Stimulated activated memory B cell treated with anti-CD40 and anti-IgM and Interleukin-4, amounts not matched to agents 10 μg/mL and 1 μg/mL and 100 μg/mL, for 72 hours (primary cell): Measurements from ENCODE around the gene CNN3.
"Not testable (repeated sequence)": the region's sequence is repeated elsewhere in the genome, so short reads cannot be mapped to it uniquely, and the experiment has no call there.

Experiments
- ATAC-seq: fragments of 150-1000 bp; cut with Tn5 transposase; 2 replicates; pipeline ENCODE4 v1.10.0; 2021
- H3K27ac Mint-ChIP-seq: one replicate; pipeline ENCODE4 v1.8.0; 2022; ENCODE audit warnings: mild to moderate bottlenecking, mixed read lengths
- H3K27me3 Mint-ChIP-seq: one replicate; pipeline ENCODE4 v1.8.0; 2022; ENCODE audit warnings: mixed read lengths
- H3K36me3 Mint-ChIP-seq: one replicate; pipeline ENCODE4 v1.8.0; 2022; ENCODE audit warnings: mixed read lengths
- H3K4me1 Mint-ChIP-seq: one replicate; pipeline ENCODE4 v1.8.0; 2022; ENCODE audit warnings: mixed read lengths
- H3K4me3 Mint-ChIP-seq: one replicate; pipeline ENCODE4 v1.8.0; 2022; ENCODE audit warnings: mild to moderate bottlenecking, moderate library complexity, mixed read lengths
- H3K9me3 Mint-ChIP-seq: one replicate; pipeline ENCODE4 v1.8.0; 2022; ENCODE audit warnings: mixed read lengths

Gene CNN3

GRCh38 chr1:94954263-94955220 is 27.6 kb upstream of the CNN3 start:
- Mint-ChIP-seq H3K36me3 (no peaks in the 10 kb centered on the region), H3K27ac (no peak overlapping the region), H3K4me3 (no peak overlapping the region), H3K9me3 (no peaks in the 10 kb centered on the region), H3K27me3 (no peaks in the 10 kb centered on the region), H3K4me1 (no peaks in the 10 kb centered on the region)
- ATAC-seq = no peak

GRCh38 chr1:94953746-94954145 is 26.8 kb upstream of the CNN3 start:
- no peak overlapping the region for H3K27ac Mint-ChIP-seq
- H3K4me3 Mint-ChIP-seq = no peak overlapping the region
- H3K36me3 Mint-ChIP-seq = no peaks in the 10 kb centered on the region
- H3K4me1 Mint-ChIP-seq = no peaks in the 10 kb centered on the region
- no peaks in the 10 kb centered on the region for H3K27me3 Mint-ChIP-seq
- no peaks in the 10 kb centered on the region for H3K9me3 Mint-ChIP-seq
- ATAC-seq = no peak

GRCh38 chr1:94953107-94953506 is 26.2 kb upstream of the CNN3 start:
- H3K27ac Mint-ChIP-seq = no peak overlapping the region
- H3K4me1 Mint-ChIP-seq = no peaks in the 10 kb centered on the region
- no peaks in the 10 kb centered on the region for H3K27me3 Mint-ChIP-seq
- no peak for ATAC-seq
- no peaks in the 10 kb centered on the region for H3K36me3 Mint-ChIP-seq
- H3K4me3 Mint-ChIP-seq = no peak overlapping the region
- H3K9me3 Mint-ChIP-seq = no peaks in the 10 kb centered on the region

GRCh38 chr1:94952539-94952938 is 25.6 kb upstream of the CNN3 start:
- H3K36me3 Mint-ChIP-seq = no peaks in the 10 kb centered on the region
- H3K9me3 Mint-ChIP-seq = no peaks in the 10 kb centered on the region
- H3K27me3 Mint-ChIP-seq = no peaks in the 10 kb centered on the region
- no peaks in the 10 kb centered on the region for H3K4me1 Mint-ChIP-seq
- H3K4me3 Mint-ChIP-seq = no peak overlapping the region
- no peak for ATAC-seq
- no peak overlapping the region for H3K27ac Mint-ChIP-seq

GRCh38 chr1:94951509-94952208 is 24.7 kb upstream of the CNN3 start:
- Mint-ChIP-seq H3K27me3 (no peaks in the 10 kb centered on the region), H3K27ac (no peak overlapping the region), H3K9me3 (no peaks in the 10 kb centered on the region), H3K36me3 (no peaks in the 10 kb centered on the region), H3K4me1 (no peaks in the 10 kb centered on the region), H3K4me3 (no peak overlapping the region)
- ATAC-seq = no peak

- Mint-ChIP-seq H3K27ac (no peak overlapping the region), H3K27me3 (no peaks in the 10 kb centered on the region), H3K4me3 (no peak overlapping the region), H3K36me3 (no peaks in the 10 kb centered on the region), H3K9me3 (no peaks in the 10 kb centered on the region), H3K4me1 (no peaks in the 10 kb centered on the region)
- no peak for ATAC-seq
Measured at GRCh38 chr1:94951046-94951445, 24.1 kb upstream of the CNN3 start.

- Mint-ChIP-seq H3K4me1 (no peaks in the 10 kb centered on the region), H3K9me3 (no peaks in the 10 kb centered on the region), H3K27ac (no peak overlapping the region), H3K4me3 (no peak overlapping the region), H3K36me3 (no peaks in the 10 kb centered on the region), H3K27me3 (no peaks in the 10 kb centered on the region)
- ATAC-seq = no peak
Measured at GRCh38 chr1:94949681-94950661, 23.1 kb upstream of the CNN3 start.

GRCh38 chr1:94947437-94947836 is 20.5 kb upstream of the CNN3 start:
- ATAC-seq = no peak
- Mint-ChIP-seq H3K36me3 (no peaks in the 10 kb centered on the region), H3K27me3 (peaks cover 12% of the 10 kb centered on the region), H3K4me3 (no peak overlapping the region), H3K27ac (no peak overlapping the region), H3K4me1 (no peaks in the 10 kb centered on the region), H3K9me3 (no peaks in the 10 kb centered on the region)

GRCh38 chr1:94946886-94947285 is 20.0 kb upstream of the CNN3 start:
- Mint-ChIP-seq H3K9me3 (no peaks in the 10 kb centered on the region), H3K36me3 (no peaks in the 10 kb centered on the region), H3K27me3 (peaks cover 12% of the 10 kb centered on the region), H3K4me3 (no peak overlapping the region), H3K4me1 (no peaks in the 10 kb centered on the region), H3K27ac (no peak overlapping the region)
- no peak for ATAC-seq

GRCh38 chr1:94942171-94943128 is 15.5 kb upstream of the CNN3 start:
- ATAC-seq = no peak
- no peaks in the 10 kb centered on the region for H3K36me3 Mint-ChIP-seq
- no peak overlapping the region for H3K27ac Mint-ChIP-seq
- no peaks in the 10 kb centered on the region for H3K4me1 Mint-ChIP-seq
- H3K27me3 Mint-ChIP-seq = peaks cover 21% of the 10 kb centered on the region
- no peak overlapping the region for H3K4me3 Mint-ChIP-seq
- no peaks in the 10 kb centered on the region for H3K9me3 Mint-ChIP-seq

GRCh38 chr1:94941480-94941879 is 14.6 kb upstream of the CNN3 start:
- ATAC-seq, H3K27ac Mint-ChIP-seq, H3K9me3 Mint-ChIP-seq, H3K4me1 Mint-ChIP-seq, H3K36me3 Mint-ChIP-seq, H3K4me3 Mint-ChIP-seq: not testable (repeated sequence)
- H3K27me3 Mint-ChIP-seq = peaks cover 21% of the 10 kb centered on the region

GRCh38 chr1:94940738-94941137 is 13.8 kb upstream of the CNN3 start:
- no peak overlapping the region for H3K27ac Mint-ChIP-seq
- H3K36me3 Mint-ChIP-seq = no peaks in the 10 kb centered on the region

GRCh38 chr1:94937820-94938219 is 10.9 kb upstream of the CNN3 start:
- Mint-ChIP-seq H3K27me3 (peaks cover 9% of the 10 kb centered on the region), H3K9me3 (no peaks in the 10 kb centered on the region), H3K36me3 (no peaks in the 10 kb centered on the region), H3K27ac (no peak overlapping the region), H3K4me1 (no peaks in the 10 kb centered on the region), H3K4me3 (no peak overlapping the region)
- ATAC-seq = no peak

More at GRCh38 chr1:94940738-94941137, 13.8 kb upstream of the CNN3 start:
- ATAC-seq = no peak
- Mint-ChIP-seq H3K27me3 (peaks cover 21% of the 10 kb centered on the region), H3K9me3 (no peaks in the 10 kb centered on the region), H3K4me3 (no peak overlapping the region), H3K4me1 (no peaks in the 10 kb centered on the region)
